H1 (cell line): Measurements from ENCODE around the gene GNG4. TPM values are rescaled to one million over a fixed set of nuclear protein-coding genes. Genes with fewer than 3 reads are reported as not detected.

ENCODE experiments used
- BACH1 ChIP-seq: IDR thresholded peaks from 2 replicates; pipeline ENCODE4 v1.6.1; 2012; ENCODE audit warnings: low read length, improper control_type of control experiment
- BRCA1 ChIP-seq: IDR thresholded peaks from 2 replicates; pipeline ENCODE4 v1.6.1; 2012; ENCODE audit warnings: low read depth, low read length, improper control_type of control experiment
- CREB1 ChIP-seq: IDR thresholded peaks from 2 replicates; pipeline ENCODE4 v1.6.1; 2012; ENCODE audit warnings: inconsistent platforms
- GTF2F1 ChIP-seq: IDR thresholded peaks from 2 replicates; pipeline ENCODE4 v1.6.1; 2012; ENCODE audit warnings: low read depth, low read length, improper control_type of control experiment, borderline replicate concordance
- SIX5 ChIP-seq: IDR thresholded peaks from 2 replicates; pipeline ENCODE4 v1.6.1; 2011; ENCODE audit warnings: mild to moderate bottlenecking, low read depth, low read length
- SRF ChIP-seq: IDR thresholded peaks from 2 replicates; pipeline ENCODE4 v1.6.1; 2011; ENCODE audit warnings: mild to moderate bottlenecking, low read depth, low read length, moderate library complexity
- TBP ChIP-seq: IDR thresholded peaks from 2 replicates; pipeline ENCODE4 v1.6.1; 2011; ENCODE audit warnings: low read depth, low read length, improper control_type of control experiment
- polyA plus RNA-seq, 7 experiments: library from polyadenylated mRNA; depleted of rRNA in 3 of 7; stranded (reverse) in 5 of 7; unstranded in 2 of 7; fragments of >200 nt in 5 of 7; fragments of 200-250 nt in 2 of 7; gene quantifications; 1 replicate in 5 of 7; 2 replicates in 1 of 7; 4 replicates in 1 of 7; pipeline versions ENCODE4 v1.2.1 to v1.2.3, GENCODE V29; 2011 to 2013; ENCODE audit warnings: missing spikeins in 2 of 7, mixed read lengths in 2 of 7
- total RNA-seq: library from RNA; stranded (reverse); fragmentation: NEBNext Ultra II Directional; extraction: Animal tissue kit (Norgen Biotek cat#: 25700); gene quantifications from 2 replicates; pipeline ENCODE4 v1.2.1, GENCODE V29; 2021
- TF ChIP-seq, protein P1 (sequence below), 3 experiments: IDR thresholded peaks; 1 replicate in 2 of 3; 2 replicates in 1 of 3; pipeline versions ENCODE4 v1.5.1 to v1.6.1; 2011; ENCODE audit warnings: low read length in 3 of 3, mild to moderate bottlenecking in 3 of 3, inconsistent platforms in 2 of 3, low read depth in 1 of 3, moderate library complexity in 1 of 3; ENCODE audit not compliant: insufficient read depth in 1 of 3; ENCODE audit errors: control extremely low read depth in 1 of 3
- TF ChIP-seq, protein P2 (sequence below): IDR thresholded peaks from 2 replicates; pipeline ENCODE4 v1.6.1; 2011; ENCODE audit warnings: low read length, improper control_type of control experiment
- TF ChIP-seq, protein P3 (sequence below): IDR thresholded peaks from 2 replicates; pipeline ENCODE4 v1.6.1; 2011; ENCODE audit warnings: low read depth, mild to moderate bottlenecking, low read length; ENCODE audit not compliant: insufficient read depth

The GNG4 gene
- total and polyA plus RNA-seq, 2 of the 8 experiments (the other 6 are each of a cell fraction or from before 2014, with no cell fraction given) = 95.5 to 96.8 TPM

DNA sequence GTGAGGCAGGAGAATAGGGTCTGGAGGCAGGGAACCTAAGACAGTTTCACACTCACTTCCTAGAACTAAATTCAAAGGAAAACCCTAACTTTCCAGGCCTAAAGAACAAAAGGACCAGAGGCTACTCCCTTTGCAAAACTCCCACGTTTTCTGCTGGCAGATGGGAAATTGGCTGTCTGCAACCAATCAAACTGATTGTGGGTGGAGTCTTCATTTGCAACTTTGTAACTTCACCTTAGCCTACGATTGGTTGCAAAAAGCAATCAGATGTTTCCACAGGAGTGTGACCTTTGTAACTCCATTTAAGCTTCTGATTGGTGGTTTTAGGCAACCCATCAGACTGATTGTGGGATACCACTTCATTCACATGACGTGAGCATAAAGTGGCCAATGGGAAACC is 19.7 kb upstream of the GNG4 start (continued):
- TF ChIP-seq, protein P1, sequence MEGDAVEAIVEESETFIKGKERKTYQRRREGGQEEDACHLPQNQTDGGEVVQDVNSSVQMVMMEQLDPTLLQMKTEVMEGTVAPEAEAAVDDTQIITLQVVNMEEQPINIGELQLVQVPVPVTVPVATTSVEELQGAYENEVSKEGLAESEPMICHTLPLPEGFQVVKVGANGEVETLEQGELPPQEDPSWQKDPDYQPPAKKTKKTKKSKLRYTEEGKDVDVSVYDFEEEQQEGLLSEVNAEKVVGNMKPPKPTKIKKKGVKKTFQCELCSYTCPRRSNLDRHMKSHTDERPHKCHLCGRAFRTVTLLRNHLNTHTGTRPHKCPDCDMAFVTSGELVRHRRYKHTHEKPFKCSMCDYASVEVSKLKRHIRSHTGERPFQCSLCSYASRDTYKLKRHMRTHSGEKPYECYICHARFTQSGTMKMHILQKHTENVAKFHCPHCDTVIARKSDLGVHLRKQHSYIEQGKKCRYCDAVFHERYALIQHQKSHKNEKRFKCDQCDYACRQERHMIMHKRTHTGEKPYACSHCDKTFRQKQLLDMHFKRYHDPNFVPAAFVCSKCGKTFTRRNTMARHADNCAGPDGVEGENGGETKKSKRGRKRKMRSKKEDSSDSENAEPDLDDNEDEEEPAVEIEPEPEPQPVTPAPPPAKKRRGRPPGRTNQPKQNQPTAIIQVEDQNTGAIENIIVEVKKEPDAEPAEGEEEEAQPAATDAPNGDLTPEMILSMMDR (IDR thresholded peaks at IDR 0.05; ENCODE audit: control extremely low read depth in 1 of 3, insufficient read depth in 1 of 3, low read depth in 1 of 3, low read length in 3 of 3) = no peak
- no peak for TF ChIP-seq BRCA1
- no peak for TF ChIP-seq BACH1
- TF ChIP-seq GTF2F1 = no peak
- peak; percentile 9; the same call in 1 of the 2 replicates for TF ChIP-seq TBP
- TF ChIP-seq, protein P2, sequence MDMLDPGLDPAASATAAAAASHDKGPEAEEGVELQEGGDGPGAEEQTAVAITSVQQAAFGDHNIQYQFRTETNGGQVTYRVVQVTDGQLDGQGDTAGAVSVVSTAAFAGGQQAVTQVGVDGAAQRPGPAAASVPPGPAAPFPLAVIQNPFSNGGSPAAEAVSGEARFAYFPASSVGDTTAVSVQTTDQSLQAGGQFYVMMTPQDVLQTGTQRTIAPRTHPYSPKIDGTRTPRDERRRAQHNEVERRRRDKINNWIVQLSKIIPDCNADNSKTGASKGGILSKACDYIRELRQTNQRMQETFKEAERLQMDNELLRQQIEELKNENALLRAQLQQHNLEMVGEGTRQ = no peak
- TF ChIP-seq CREB1 = no peak
- TF ChIP-seq SRF = no peak
- TF ChIP-seq SIX5 = no peak
- TF ChIP-seq, protein P3, sequence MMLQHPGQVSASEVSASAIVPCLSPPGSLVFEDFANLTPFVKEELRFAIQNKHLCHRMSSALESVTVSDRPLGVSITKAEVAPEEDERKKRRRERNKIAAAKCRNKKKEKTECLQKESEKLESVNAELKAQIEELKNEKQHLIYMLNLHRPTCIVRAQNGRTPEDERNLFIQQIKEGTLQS = no peak
